GM06990 (cell line): ENCODE results near the gene KCTD2.

Source experiments
- DNase-seq: peaks from one replicate; pipeline ENCODE4 v3.0.0-alpha.2; 2011; ENCODE audit not compliant: insufficient read length; ENCODE audit errors: extremely low read depth
- H3K27me3 ChIP-seq: replicated peaks from 2 replicates; pipeline ENCODE4 v1.6.0; 2011; ENCODE audit warnings: low read length; ENCODE audit not compliant: control insufficient read depth, insufficient read depth
- H3K36me3 ChIP-seq: 2 replicates; pipeline ENCODE4 v1.5.1; 2011; ENCODE audit warnings: low read length; ENCODE audit not compliant: control insufficient read depth, insufficient read depth
- H3K4me3 ChIP-seq: replicated peaks from 2 replicates; pipeline ENCODE4 v1.5.1; 2011; ENCODE audit warnings: low read depth, mild to moderate bottlenecking, control low read depth, low read length
- TF ChIP-seq, protein P1 (sequence below): IDR thresholded peaks from 2 replicates; pipeline ENCODE4 v1.5.1; 2011; ENCODE audit warnings: low read length, control low read depth, mild to moderate bottlenecking, inconsistent platforms; ENCODE audit not compliant: insufficient read depth, poor library complexity, severe bottlenecking

Gene KCTD2

DNA sequence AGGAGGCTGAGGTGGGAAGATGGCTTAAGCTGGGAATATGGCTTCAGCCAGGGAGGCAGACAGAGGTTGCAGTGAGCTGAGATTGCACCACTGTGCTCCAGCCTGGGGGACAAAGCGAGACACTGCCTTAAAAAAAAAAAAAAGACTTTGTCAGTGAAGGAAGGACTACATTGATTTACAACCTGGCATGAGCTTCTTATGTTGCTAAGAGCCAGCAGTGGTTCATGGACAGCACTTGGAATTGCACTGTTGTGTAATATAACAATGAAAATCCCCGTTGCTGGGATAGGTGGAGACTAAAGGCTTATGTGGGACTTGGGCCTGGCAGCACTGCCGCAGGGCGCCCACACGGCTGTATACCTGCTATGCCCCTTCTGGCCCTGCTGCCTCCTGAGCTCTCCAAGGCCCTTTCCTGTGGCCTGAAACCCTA, 26.6 kb downstream of the KCTD2 start:
- TF ChIP-seq, protein P1, sequence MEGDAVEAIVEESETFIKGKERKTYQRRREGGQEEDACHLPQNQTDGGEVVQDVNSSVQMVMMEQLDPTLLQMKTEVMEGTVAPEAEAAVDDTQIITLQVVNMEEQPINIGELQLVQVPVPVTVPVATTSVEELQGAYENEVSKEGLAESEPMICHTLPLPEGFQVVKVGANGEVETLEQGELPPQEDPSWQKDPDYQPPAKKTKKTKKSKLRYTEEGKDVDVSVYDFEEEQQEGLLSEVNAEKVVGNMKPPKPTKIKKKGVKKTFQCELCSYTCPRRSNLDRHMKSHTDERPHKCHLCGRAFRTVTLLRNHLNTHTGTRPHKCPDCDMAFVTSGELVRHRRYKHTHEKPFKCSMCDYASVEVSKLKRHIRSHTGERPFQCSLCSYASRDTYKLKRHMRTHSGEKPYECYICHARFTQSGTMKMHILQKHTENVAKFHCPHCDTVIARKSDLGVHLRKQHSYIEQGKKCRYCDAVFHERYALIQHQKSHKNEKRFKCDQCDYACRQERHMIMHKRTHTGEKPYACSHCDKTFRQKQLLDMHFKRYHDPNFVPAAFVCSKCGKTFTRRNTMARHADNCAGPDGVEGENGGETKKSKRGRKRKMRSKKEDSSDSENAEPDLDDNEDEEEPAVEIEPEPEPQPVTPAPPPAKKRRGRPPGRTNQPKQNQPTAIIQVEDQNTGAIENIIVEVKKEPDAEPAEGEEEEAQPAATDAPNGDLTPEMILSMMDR: no peak
- no peaks in the 10 kb centered on the region for H3K27me3 ChIP-seq
- H3K4me3 ChIP-seq: no peak overlapping the region
- no peaks in the 10 kb centered on the region for H3K36me3 ChIP-seq
- no peak for DNase-seq

DNA sequence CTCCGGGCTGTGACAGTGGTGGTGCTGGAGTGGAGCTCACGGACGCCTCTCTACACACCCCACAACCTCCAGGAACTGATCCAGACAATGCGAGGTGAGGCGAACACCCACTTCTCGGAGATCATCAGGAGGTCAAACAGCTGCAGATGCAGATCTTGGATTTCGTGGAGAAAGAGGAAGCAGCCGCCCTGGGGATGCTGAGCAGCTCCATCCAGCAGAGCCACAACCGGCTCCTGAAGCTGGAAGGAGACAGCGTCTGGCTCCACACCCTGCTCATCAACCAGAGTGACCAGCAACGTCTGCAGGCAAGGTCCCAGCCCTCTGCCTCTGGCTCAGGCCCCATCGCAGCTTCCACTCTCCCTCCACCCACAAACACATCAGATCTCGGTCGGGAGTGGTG, 27.5 kb downstream of the KCTD2 start:
- TF ChIP-seq, protein P1: no peak
- H3K27me3 ChIP-seq: no peaks in the 10 kb centered on the region
- no peak for DNase-seq

DNA sequence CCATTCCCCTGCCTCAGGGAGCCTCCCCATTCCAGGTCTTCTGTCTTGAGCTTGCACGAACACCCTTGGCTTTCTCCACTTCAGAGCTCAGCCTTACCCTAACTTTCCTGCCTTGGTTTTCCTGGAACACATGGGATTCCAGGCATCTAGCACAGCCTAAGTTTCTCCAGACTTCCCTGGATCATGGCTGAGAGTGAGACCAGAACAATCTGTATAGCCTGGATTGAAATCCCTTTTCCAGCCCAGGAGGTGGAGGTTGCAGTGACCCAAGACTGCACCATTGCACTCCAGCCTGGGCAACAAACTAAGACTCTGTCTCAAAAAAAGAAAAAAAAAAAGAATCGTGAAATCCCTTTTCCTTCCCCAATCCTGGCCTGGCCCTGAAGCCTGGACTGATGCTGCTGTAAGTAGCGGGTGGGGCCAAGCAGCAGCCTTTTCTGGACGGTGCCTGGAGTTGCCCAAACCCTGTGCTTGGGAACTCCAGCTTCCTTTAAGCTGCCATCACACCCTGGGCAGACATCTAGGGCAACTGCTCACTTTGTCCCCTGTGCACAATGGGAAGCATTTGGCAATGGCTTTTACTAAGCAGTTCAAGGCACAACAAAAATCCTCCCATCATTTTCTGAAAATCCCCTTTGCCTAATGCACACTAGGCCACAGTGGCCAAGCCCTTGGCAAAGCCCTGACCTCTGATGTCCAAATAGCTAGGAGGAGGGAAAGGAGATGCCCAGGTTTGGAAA, 28.7 kb downstream of the KCTD2 start:
- no peak for DNase-seq
- TF ChIP-seq, protein P1: no peak
- no peaks in the 10 kb centered on the region for H3K36me3 ChIP-seq
- H3K4me3 ChIP-seq: no peak overlapping the region
- no peaks in the 10 kb centered on the region for H3K27me3 ChIP-seq

More for the DNA sequence above, 27.5 kb downstream of the KCTD2 start:
- no peaks in the 10 kb centered on the region for H3K36me3 ChIP-seq
- no peak overlapping the region for H3K4me3 ChIP-seq

DNA sequence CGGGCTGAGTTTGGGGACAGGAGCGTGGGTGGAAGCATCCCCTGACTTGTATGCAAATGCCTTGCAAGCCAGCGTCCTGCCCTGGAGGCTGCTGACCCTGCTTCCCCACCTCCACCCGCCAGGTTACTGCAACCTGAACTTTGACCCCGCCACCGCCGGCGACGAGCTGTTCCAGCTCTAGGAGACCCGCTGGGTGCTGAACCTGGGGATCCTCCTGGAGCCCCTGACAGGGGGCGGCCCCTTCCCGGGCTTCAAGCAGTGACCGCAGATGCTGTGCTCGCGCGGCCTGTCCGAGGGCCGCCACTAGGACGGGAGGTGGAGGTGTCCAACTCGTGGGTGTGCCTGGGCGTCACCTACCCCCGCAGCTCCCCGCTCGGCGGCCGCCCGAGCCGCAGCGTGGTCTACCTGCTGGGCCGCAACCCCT, 30.1 kb downstream of the KCTD2 start:
- no peaks in the 10 kb centered on the region for H3K27me3 ChIP-seq
- peak overlapping the region; percentile 52 for H3K4me3 ChIP-seq
- TF ChIP-seq, protein P1: no peak
- H3K36me3 ChIP-seq: no peaks in the 10 kb centered on the region
- no peak for DNase-seq

DNA sequence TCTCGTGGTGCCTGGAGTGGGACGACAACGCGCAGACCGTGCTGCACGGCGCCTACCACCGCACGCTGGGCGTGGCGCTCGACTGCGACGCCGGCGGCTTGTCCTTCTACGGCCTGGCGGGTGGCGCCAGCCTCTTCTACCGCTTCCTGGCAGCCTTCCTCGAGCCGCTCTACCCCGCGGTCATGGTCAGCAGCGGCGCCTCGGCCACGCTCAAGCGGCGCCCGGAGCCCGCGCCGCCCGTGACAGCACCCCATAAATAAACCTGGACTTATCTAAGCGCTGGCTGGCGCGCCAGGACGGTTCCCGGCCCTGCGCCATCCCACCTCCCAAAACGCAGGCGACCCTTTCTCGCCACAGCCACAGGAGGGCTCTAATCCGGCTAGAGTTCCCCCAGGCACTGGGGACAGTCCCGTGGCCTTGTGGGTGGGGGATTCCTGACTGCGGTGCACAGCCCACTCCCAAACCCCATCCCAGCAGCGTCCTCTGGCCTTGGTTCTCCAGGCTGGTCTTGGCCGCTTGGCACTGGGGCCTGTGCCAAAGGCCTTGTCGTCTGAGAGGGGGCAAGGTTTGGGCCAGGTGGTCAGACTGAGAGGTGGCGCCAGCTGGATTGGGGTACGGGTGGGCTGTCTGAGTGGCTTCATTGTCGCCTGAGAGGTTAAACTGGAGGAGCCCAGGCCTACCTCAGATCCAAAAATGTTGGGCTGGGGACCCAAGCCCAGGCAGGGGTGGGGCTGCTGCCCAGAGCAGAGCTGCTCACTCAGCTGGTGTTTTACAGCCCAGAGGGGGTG, 30.7 kb downstream of the KCTD2 start:
- DNase-seq: peak; percentile 82
- no peaks in the 10 kb centered on the region for H3K36me3 ChIP-seq
- H3K27me3 ChIP-seq: no peaks in the 10 kb centered on the region
- TF ChIP-seq, protein P1: peak; percentile 51
- peak overlapping the region; percentile 52 for H3K4me3 ChIP-seq
